Astrocyte (in vitro differentiated cells and primary cell): ENCODE results near the gene SPRED3. TPM values are rescaled to one million over a fixed set of nuclear protein-coding genes. Genes with fewer than 3 reads are reported as not detected.

Source experiments
- DNase-seq: peaks from one replicate; pipeline ENCODE4 v3.0.0-alpha.2; 2010; ENCODE audit warnings: low read depth
- FAIRE-seq: peaks from 2 replicates; lab custom pipeline; 2011; peaks lifted over from hg19 to GRCh38; lab: Jason Lieb, UNC
- H2AFZ ChIP-seq: 2 replicates; pipeline ENCODE4 v1.6.0; 2012; ENCODE audit warnings: low read depth, low read length, inconsistent platforms
- H3K27ac ChIP-seq: 2 replicates; pipeline ENCODE4 v1.5.1; 2011; ENCODE audit warnings: low read depth, low read length, inconsistent platforms
- H3K27me3 ChIP-seq: 2 replicates; pipeline ENCODE4 v1.6.0; 2011; ENCODE audit warnings: low read length, inconsistent platforms; ENCODE audit not compliant: insufficient read depth
- H3K36me3 ChIP-seq: 2 replicates; pipeline ENCODE4 v1.5.1; 2011; ENCODE audit warnings: low read length, inconsistent platforms; ENCODE audit not compliant: insufficient read depth
- H3K4me1 ChIP-seq: 2 replicates; pipeline ENCODE4 v1.5.1; 2011; ENCODE audit warnings: low read length, inconsistent platforms; ENCODE audit not compliant: insufficient read depth
- H3K4me2 ChIP-seq: 2 replicates; pipeline ENCODE4 v1.6.0; 2012; ENCODE audit warnings: low read length, inconsistent platforms
- H3K4me3 ChIP-seq: 2 replicates; pipeline ENCODE4 v1.5.1; 2011; ENCODE audit warnings: low read depth, mild to moderate bottlenecking, low read length, inconsistent platforms; ENCODE audit not compliant: insufficient read depth
- H3K79me2 ChIP-seq: 2 replicates; pipeline ENCODE4 v1.6.0; 2012; ENCODE audit warnings: mild to moderate bottlenecking, low read length, inconsistent platforms; ENCODE audit not compliant: insufficient read depth
- H3K9ac ChIP-seq: 2 replicates; pipeline ENCODE4 v1.6.0; 2012; ENCODE audit warnings: mild to moderate bottlenecking, low read length, inconsistent platforms
- H3K9me3 ChIP-seq: 2 replicates; pipeline ENCODE4 v1.5.1; 2012; ENCODE audit warnings: low read depth, mild to moderate bottlenecking, low read length, inconsistent platforms; ENCODE audit not compliant: insufficient read depth
- H4K20me1 ChIP-seq: 2 replicates; pipeline ENCODE4 v1.6.0; 2012; ENCODE audit warnings: low read length, inconsistent platforms; ENCODE audit not compliant: insufficient read depth
- H3K27ac Mint-ChIP-seq: one replicate; pipeline ENCODE4 v1.8.0; 2021; ENCODE audit warnings: mild to moderate bottlenecking, mixed read lengths; ENCODE audit not compliant: unreplicated experiment
- H3K27me3 Mint-ChIP-seq: one replicate; pipeline ENCODE4 v1.8.0; 2021; ENCODE audit warnings: low read depth, mixed read lengths; ENCODE audit not compliant: unreplicated experiment
- H3K36me3 Mint-ChIP-seq: one replicate; pipeline ENCODE4 v1.8.0; 2021; ENCODE audit warnings: low read depth, mixed read lengths; ENCODE audit not compliant: unreplicated experiment
- H3K4me1 Mint-ChIP-seq: one replicate; pipeline ENCODE4 v1.8.0; 2021; ENCODE audit warnings: low read depth, mixed read lengths; ENCODE audit not compliant: unreplicated experiment
- H3K4me3 Mint-ChIP-seq: one replicate; pipeline ENCODE4 v1.8.0; 2021; ENCODE audit warnings: mild to moderate bottlenecking, moderate library complexity, mixed read lengths; ENCODE audit not compliant: unreplicated experiment
- H3K9me3 Mint-ChIP-seq: one replicate; pipeline ENCODE4 v1.8.0; 2021; ENCODE audit warnings: mild to moderate bottlenecking, mixed read lengths; ENCODE audit not compliant: unreplicated experiment
- EZH2 ChIP-seq: IDR thresholded peaks from 2 replicates; pipeline ENCODE4 v1.6.1; 2012; ENCODE audit warnings: mild to moderate bottlenecking, low read length, inconsistent platforms; ENCODE audit not compliant: insufficient read depth
- total RNA-seq: library from RNA; stranded (reverse); gene quantifications from 2 replicates; pipeline ENCODE4 v1.2.1, GENCODE V29; 2021
- TF ChIP-seq, protein P1 (sequence below): IDR thresholded peaks from 2 replicates; pipeline ENCODE4 v1.5.1; 2011; ENCODE audit warnings: low read depth, mild to moderate bottlenecking, inconsistent platforms, low read length, moderate library complexity; ENCODE audit not compliant: insufficient read depth

The SPRED3 gene
- total RNA-seq, 1 donor from 2014 or later: 19.0 TPM

GRCh38 chr19:38381138-38381537 is 7.4 kb upstream of the SPRED3 start:
- H3K27me3 Mint-ChIP-seq: no peaks in the 10 kb centered on the region
- peaks cover 10% of the 10 kb centered on the region for H3K36me3 Mint-ChIP-seq
- DNase-seq: no peak
- no peak overlapping the region for H3K9ac ChIP-seq
- no peak for TF ChIP-seq EZH2
- TF ChIP-seq, protein P1, sequence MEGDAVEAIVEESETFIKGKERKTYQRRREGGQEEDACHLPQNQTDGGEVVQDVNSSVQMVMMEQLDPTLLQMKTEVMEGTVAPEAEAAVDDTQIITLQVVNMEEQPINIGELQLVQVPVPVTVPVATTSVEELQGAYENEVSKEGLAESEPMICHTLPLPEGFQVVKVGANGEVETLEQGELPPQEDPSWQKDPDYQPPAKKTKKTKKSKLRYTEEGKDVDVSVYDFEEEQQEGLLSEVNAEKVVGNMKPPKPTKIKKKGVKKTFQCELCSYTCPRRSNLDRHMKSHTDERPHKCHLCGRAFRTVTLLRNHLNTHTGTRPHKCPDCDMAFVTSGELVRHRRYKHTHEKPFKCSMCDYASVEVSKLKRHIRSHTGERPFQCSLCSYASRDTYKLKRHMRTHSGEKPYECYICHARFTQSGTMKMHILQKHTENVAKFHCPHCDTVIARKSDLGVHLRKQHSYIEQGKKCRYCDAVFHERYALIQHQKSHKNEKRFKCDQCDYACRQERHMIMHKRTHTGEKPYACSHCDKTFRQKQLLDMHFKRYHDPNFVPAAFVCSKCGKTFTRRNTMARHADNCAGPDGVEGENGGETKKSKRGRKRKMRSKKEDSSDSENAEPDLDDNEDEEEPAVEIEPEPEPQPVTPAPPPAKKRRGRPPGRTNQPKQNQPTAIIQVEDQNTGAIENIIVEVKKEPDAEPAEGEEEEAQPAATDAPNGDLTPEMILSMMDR: no peak
- H3K9me3 Mint-ChIP-seq: no peaks in the 10 kb centered on the region
- H3K27ac Mint-ChIP-seq: no peak overlapping the region
- peaks cover 86% of the 10 kb centered on the region for H4K20me1 ChIP-seq
- H3K36me3 ChIP-seq: peaks cover 22% of the 10 kb centered on the region
- H3K27ac ChIP-seq: no peak overlapping the region
- no peak overlapping the region for H3K4me3 Mint-ChIP-seq
- no peak overlapping the region for H3K4me2 ChIP-seq
- no peaks in the 10 kb centered on the region for H3K9me3 ChIP-seq
- H3K79me2 ChIP-seq: peaks cover 30% of the 10 kb centered on the region
- H2AFZ ChIP-seq: no peak overlapping the region
- H3K4me1 Mint-ChIP-seq: peaks cover 6% of the 10 kb centered on the region
- H3K4me1 ChIP-seq: peaks cover 6% of the 10 kb centered on the region
- H3K4me3 ChIP-seq: no peak overlapping the region
- FAIRE-seq: no peak
- H3K27me3 ChIP-seq: no peaks in the 10 kb centered on the region

GRCh38 chr19:38383184-38383583 is 5.3 kb upstream of the SPRED3 start:
- H3K27ac Mint-ChIP-seq: no peak overlapping the region
- TF ChIP-seq, protein P1: no peak
- no peak for TF ChIP-seq EZH2
- no peaks in the 10 kb centered on the region for H3K27me3 ChIP-seq
- DNase-seq (no peak), FAIRE-seq (no peak)
- H3K9me3 Mint-ChIP-seq: peaks cover 3% of the 10 kb centered on the region
- peaks cover 10% of the 10 kb centered on the region for H3K36me3 Mint-ChIP-seq
- H3K4me1 ChIP-seq: peaks cover 6% of the 10 kb centered on the region
- no peaks in the 10 kb centered on the region for H3K9me3 ChIP-seq
- H3K4me3 Mint-ChIP-seq: no peak overlapping the region
- no peak overlapping the region for H3K4me3 ChIP-seq
- no peak overlapping the region for H3K9ac ChIP-seq
- peaks cover 65% of the 10 kb centered on the region for H4K20me1 ChIP-seq
- peaks cover 11% of the 10 kb centered on the region for H3K79me2 ChIP-seq
- H3K27me3 Mint-ChIP-seq: no peaks in the 10 kb centered on the region
- peaks cover 4% of the 10 kb centered on the region for H3K4me1 Mint-ChIP-seq
- no peak overlapping the region for H3K4me2 ChIP-seq
- no peak overlapping the region for H3K27ac ChIP-seq
- H2AFZ ChIP-seq: no peak overlapping the region
- peaks cover 15% of the 10 kb centered on the region for H3K36me3 ChIP-seq

GRCh38 chr19:38383743-38384142 is 4.8 kb upstream of the SPRED3 start:
- Histone ChIP-seq H3K27me3 (no peaks in the 10 kb centered on the region), H3K9ac (no peak overlapping the region), H3K79me2 (peaks cover 12% of the 10 kb centered on the region), H3K4me2 (no peak overlapping the region), H2AFZ (no peak overlapping the region), H3K36me3 (peaks cover 15% of the 10 kb centered on the region), H4K20me1 (peaks cover 63% of the 10 kb centered on the region), H3K4me3 (no peak overlapping the region), H3K9me3 (no peaks in the 10 kb centered on the region), H3K27ac (no peak overlapping the region), H3K4me1 (peaks cover 6% of the 10 kb centered on the region)
- Mint-ChIP-seq H3K36me3 (peaks cover 10% of the 10 kb centered on the region), H3K27me3 (no peaks in the 10 kb centered on the region), H3K9me3 (peaks cover 3% of the 10 kb centered on the region), H3K4me1 (peaks cover 4% of the 10 kb centered on the region), H3K27ac (no peak overlapping the region), H3K4me3 (no peak overlapping the region)
- DNase-seq (no peak), FAIRE-seq (no peak)
- no peak for TF ChIP-seq EZH2
- TF ChIP-seq, protein P1: no peak
